Lower lobe of right lung (tissue), 2 donors: Measurements from ENCODE around the gene ATXN7L3. TPM values are rescaled to one million over a fixed set of nuclear protein-coding genes. Genes with fewer than 3 reads are reported as not detected.
A peak's percentile ranks its signal among the peaks of the same experiment; 100 is the strongest.

Experiments used
- ATAC-seq, 2 donors: fragments of 200-7000 bp; cut with Tn5 transposase; one replicate each; pipeline ENCODE4 v1.9.1; 2020 to 2022; ENCODE audit warnings: mild to moderate bottlenecking in 2 of 2, moderate library complexity in 2 of 2
- DNase-seq: peaks from one replicate; pipeline ENCODE4 v3.0.0-alpha.2; 2020
- H3K27ac ChIP-seq: fragments of 200-600 bp; one replicate; pipeline ENCODE4 v1.8.0; 2022
- H3K27me3 ChIP-seq: fragments of 200-600 bp; one replicate; pipeline ENCODE4 v1.8.0; 2022; ENCODE audit warnings: low read depth
- H3K36me3 ChIP-seq: fragments of 200-600 bp; one replicate; pipeline ENCODE4 v1.8.0; 2022; ENCODE audit warnings: mild to moderate bottlenecking
- H3K4me1 ChIP-seq: fragments of 200-600 bp; one replicate; pipeline ENCODE4 v1.8.0; 2022
- H3K4me3 ChIP-seq: fragments of 200-600 bp; one replicate; pipeline ENCODE4 v1.8.0; 2022; ENCODE audit warnings: mild to moderate bottlenecking
- H3K9me3 ChIP-seq: fragments of 200-600 bp; one replicate; pipeline ENCODE4 v1.8.0; 2022
- CTCF ChIP-seq: fragments of 200-600 bp; IDR thresholded peaks from one replicate; pipeline ENCODE4 v1.8.0; 2022; ENCODE audit warnings: antibody characterized with exemption, mild to moderate bottlenecking
- intact Hi-C: fragments of 100-400 bp; cut with DNase I; formaldehyde crosslinking; loops from one replicate; pipeline ENCODE4 v1.11.0; 2022
- total RNA-seq: library from RNA; stranded (reverse); fragmentation: NEBNext Ultra II Directional; extraction: Animal tissue kit (Norgen Biotek cat#: 25700); gene quantifications from one replicate; pipeline ENCODE4 v1.2.1, GENCODE V29; 2021
- donor health status: DM: no; HTN: yes; CAD: no; lungs with severe emphysema.

ATXN7L3 gene
- total RNA-seq, 1 donor from 2014 or later = 67.4 TPM

- Histone ChIP-seq H3K9me3 (no peaks in the 10 kb centered on the region), H3K27me3 (no peaks in the 10 kb centered on the region), H3K27ac (no peak overlapping the region), H3K36me3 (peaks cover 40% of the 10 kb centered on the region), H3K4me1 (no peaks in the 10 kb centered on the region), H3K4me3 (no peak overlapping the region)
- ATAC-seq (peak; percentile 12 to 22), DNase-seq (no peak)
- intact Hi-C loops = no loop called here
- TF ChIP-seq CTCF = no peak
Observed at GRCh38 chr17:44177640-44178039, 22.0 kb downstream of the ATXN7L3 start.

DNA sequence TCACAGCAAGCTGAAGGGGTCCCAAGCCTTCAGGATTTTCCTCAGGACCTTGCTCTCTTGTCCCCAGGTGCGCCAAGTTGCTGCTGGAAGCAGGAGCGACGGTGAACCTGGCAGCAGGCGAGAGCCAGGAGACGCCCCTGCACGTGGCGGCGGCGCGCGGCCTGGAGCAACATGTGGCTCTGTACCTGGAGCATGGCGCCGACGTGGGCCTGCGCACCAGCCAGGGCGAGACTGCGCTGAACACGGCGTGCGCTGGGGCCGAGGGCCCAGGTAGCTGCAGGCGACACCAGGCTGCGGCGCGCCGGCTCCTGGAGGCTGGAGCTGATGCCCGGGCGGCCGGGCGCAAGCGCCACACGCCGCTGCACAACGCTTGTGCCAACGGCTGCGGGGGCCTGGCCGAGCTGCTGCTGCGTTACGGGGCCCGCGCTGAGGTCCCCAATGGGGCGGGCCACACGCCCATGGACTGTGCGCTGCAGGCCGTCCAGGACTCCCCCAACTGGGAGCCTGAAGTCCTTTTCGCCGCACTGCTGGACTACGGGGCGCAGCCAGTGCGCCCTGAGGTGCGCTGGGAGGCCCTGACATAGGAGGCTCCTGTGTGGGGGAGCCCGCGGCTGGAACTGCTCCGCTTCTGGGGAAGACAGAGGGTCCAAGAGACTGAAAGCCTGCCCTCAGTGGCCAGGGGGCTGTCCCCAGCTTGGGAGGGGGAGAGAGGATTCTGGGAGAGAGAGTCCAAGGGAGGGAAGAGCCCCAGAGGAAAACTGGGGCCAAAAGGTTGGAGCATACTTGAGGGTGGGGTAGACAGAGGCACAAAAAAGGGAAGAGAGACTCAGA is 22.8 kb downstream of the ATXN7L3 start:
- H3K27me3 ChIP-seq = no peaks in the 10 kb centered on the region
- peaks cover 33% of the 10 kb centered on the region for H3K36me3 ChIP-seq
- no peak overlapping the region for H3K27ac ChIP-seq
- H3K9me3 ChIP-seq = no peaks in the 10 kb centered on the region
- DNase-seq = no peak
- intact Hi-C loops = no loop called here
- TF ChIP-seq CTCF = no peak
- ATAC-seq = peak; percentile 11 to 42
- no peak overlapping the region for H3K4me3 ChIP-seq
- no peaks in the 10 kb centered on the region for H3K4me1 ChIP-seq

- intact Hi-C loops = no loop called here
- no peaks in the 10 kb centered on the region for H3K27me3 ChIP-seq
- ATAC-seq = no peak
- DNase-seq = no peak
- no peak for TF ChIP-seq CTCF
- no peaks in the 10 kb centered on the region for H3K4me1 ChIP-seq
- no peak overlapping the region for H3K4me3 ChIP-seq
- H3K36me3 ChIP-seq = peaks cover 28% of the 10 kb centered on the region
- no peaks in the 10 kb centered on the region for H3K9me3 ChIP-seq
- no peak overlapping the region for H3K27ac ChIP-seq
Observed at GRCh38 chr17:44176257-44176656, 23.4 kb downstream of the ATXN7L3 start.

DNA sequence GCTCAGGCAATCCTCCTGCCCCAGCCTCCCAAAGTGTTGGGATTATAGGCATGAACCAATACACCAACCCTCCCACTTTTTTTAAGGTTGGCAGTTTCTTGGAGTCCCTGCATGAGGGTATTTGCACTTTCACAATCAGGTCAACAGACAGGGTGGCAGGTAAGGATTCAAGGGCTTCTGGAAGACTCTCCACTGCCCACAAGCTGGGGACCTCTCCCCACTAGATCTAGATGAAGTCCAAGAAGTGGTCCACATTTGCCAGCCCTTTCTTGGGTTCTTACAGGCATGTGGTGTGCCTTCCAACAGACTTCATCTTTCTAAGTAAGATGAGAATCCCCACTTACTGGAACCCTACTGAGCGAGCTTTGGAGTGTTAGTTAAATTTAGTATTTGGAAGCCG is 25.3 kb downstream of the ATXN7L3 start:
- Histone ChIP-seq H3K4me1 (peaks cover 9% of the 10 kb centered on the region), H3K4me3 (no peak overlapping the region), H3K27me3 (no peaks in the 10 kb centered on the region), H3K36me3 (peaks cover 28% of the 10 kb centered on the region), H3K9me3 (no peaks in the 10 kb centered on the region), H3K27ac (no peak overlapping the region)
- TF ChIP-seq CTCF = no peak
- ATAC-seq (no peak), DNase-seq (no peak)
- intact Hi-C loops = no loop called here

DNA sequence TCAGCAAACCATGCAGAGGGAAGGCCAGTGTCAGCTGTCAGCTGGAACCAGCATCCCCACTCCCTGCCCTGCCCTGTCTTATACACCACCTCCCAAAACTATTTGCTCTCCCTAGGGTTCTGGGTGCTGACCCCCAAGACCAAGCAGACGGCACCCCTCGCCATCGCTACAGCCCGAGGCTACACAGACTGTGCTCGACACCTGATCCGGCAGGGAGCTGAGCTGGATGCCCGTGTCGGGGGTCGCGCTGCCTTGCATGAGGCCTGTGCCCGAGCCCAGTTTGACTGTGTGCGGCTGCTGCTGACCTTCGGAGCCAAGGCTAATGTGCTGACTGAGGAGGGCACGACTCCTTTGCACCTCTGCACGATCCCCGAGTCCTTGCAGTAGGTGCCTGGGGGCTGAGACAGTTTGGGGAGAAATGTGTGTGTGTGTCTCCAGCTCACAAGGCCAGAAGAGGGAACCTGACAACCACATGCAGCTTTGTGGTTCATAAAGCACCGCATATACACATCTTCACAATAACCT is 27.7 kb downstream of the ATXN7L3 start:
- ATAC-seq = no peak
- no peak overlapping the region for H3K4me3 ChIP-seq
- peaks cover 13% of the 10 kb centered on the region for H3K4me1 ChIP-seq
- H3K9me3 ChIP-seq = no peaks in the 10 kb centered on the region
- TF ChIP-seq CTCF = no peak
- peaks cover 6% of the 10 kb centered on the region for H3K36me3 ChIP-seq
- no peak overlapping the region for H3K27ac ChIP-seq
- intact Hi-C loops = no loop called here
- no peak for DNase-seq
- H3K27me3 ChIP-seq = no peaks in the 10 kb centered on the region
